HepG2 (cell line): ENCODE results near the gene PMFBP1. TPM values are rescaled to one million over a fixed set of nuclear protein-coding genes. Genes with fewer than 3 reads are reported as not detected.

ENCODE experiments used
- FOXK1 ChIP-seq: sonication (generic); formaldehyde crosslinking; IDR thresholded peaks from 2 replicates; pipeline ENCODE4 v1.4.0; 2020; ENCODE audit warnings: low read depth, missing genetic modification reagents, borderline replicate concordance
- KAT8 ChIP-seq: IDR thresholded peaks from 2 replicates; pipeline ENCODE4 v1.6.1; 2016; ENCODE audit warnings: missing genetic modification reagents, missing compliant biosample characterization
- MYC ChIP-seq: sonication (generic); formaldehyde crosslinking; IDR thresholded peaks from 2 replicates; pipeline ENCODE4 v1.9.0; 2021; ENCODE audit warnings: missing genetic modification reagents, borderline replicate concordance
- SAFB2 ChIP-seq: sonication (generic); formaldehyde crosslinking; IDR thresholded peaks from 2 replicates; pipeline ENCODE4 v1.5.1; 2020; ENCODE audit warnings: missing genetic modification reagents, low read depth, mild to moderate bottlenecking, borderline replicate concordance
- SMYD3 ChIP-seq: sonication (generic); formaldehyde crosslinking; IDR thresholded peaks from 2 replicates; pipeline ENCODE4 v1.8.1; 2023; ENCODE audit warnings: mild to moderate bottlenecking, missing genetic modification reagents
- SNAPC4 ChIP-seq: sonication (generic); formaldehyde crosslinking; IDR thresholded peaks from 2 replicates; pipeline ENCODE4 v1.4.0; 2020; ENCODE audit warnings: mild to moderate bottlenecking, missing genetic modification reagents
- SRSF1 ChIP-seq: fragments of 200-400 bp; formaldehyde crosslinking; optimal IDR thresholded peaks from 2 replicates; pipeline ENCODE3; 2017; ENCODE audit warnings: mild to moderate bottlenecking, low read depth, low read length, moderate library complexity
- THAP7 ChIP-seq: sonication (generic); formaldehyde crosslinking; IDR thresholded peaks from 2 replicates; pipeline ENCODE4 v1.8.1; 2023; ENCODE audit warnings: mild to moderate bottlenecking, missing genetic modification reagents
- ZNF180 ChIP-seq: sonication (generic); formaldehyde crosslinking; IDR thresholded peaks from 2 replicates; pipeline ENCODE4 v1.4.0; 2020; ENCODE audit warnings: low read depth, missing genetic modification reagents, borderline replicate concordance
- ZNF781 ChIP-seq: sonication (generic); formaldehyde crosslinking; IDR thresholded peaks from 2 replicates; pipeline ENCODE4 v1.5.1; 2020; ENCODE audit warnings: borderline replicate concordance, mild to moderate bottlenecking, missing genetic modification reagents; ENCODE audit errors: not compliant biosample characterization
- ZZZ3 ChIP-seq: sonication (generic); formaldehyde crosslinking; IDR thresholded peaks from 2 replicates; pipeline ENCODE4 v1.4.0; 2020; ENCODE audit warnings: missing genetic modification reagents, mild to moderate bottlenecking, borderline replicate concordance
- polyA plus RNA-seq, 8 experiments: library from polyadenylated mRNA; depleted of rRNA in 3 of 8; stranded (reverse) in 7 of 8; unstranded in 1 of 8; fragments of >200 nt; fragmentation: Illumina TruSeq in 4 of 8; extraction: Trizol in 4 of 8; gene quantifications; 2 replicates each; pipeline versions ENCODE4 v1.2.1 to v1.2.3, GENCODE V29; 2011 to 2016; ENCODE audit warnings: low read depth in 4 of 8, missing spikeins in 1 of 8, mixed read lengths in 1 of 8; ENCODE audit not compliant: insufficient read depth in 1 of 8
- total RNA-seq, 5 experiments: library from RNA; depleted of rRNA; stranded (reverse); fragments of >200 nt; fragmentation: Illumina TruSeq; extraction: Trizol; gene quantifications; 2 replicates each; pipeline ENCODE4 v1.2.3, GENCODE V29; 2016; ENCODE audit warnings: low read depth in 1 of 5
- TF ChIP-seq, protein P1 (sequence below): sonication (generic); formaldehyde crosslinking; IDR thresholded peaks from 2 replicates; pipeline ENCODE4 v1.9.0; 2021; ENCODE audit warnings: missing genetic modification reagents, borderline replicate concordance
- TF ChIP-seq, protein P2 (sequence below): sonication (generic); formaldehyde crosslinking; IDR thresholded peaks from 2 replicates; pipeline ENCODE4 v1.8.0; 2022; ENCODE audit warnings: low read depth, missing genetic modification reagents
- TF ChIP-seq, protein P3 (sequence below): sonication (generic); formaldehyde crosslinking; IDR thresholded peaks from 2 replicates; pipeline ENCODE4 v1.5.1; 2020; ENCODE audit warnings: mild to moderate bottlenecking, moderate library complexity, missing genetic modification reagents

PMFBP1 gene
- total and polyA plus RNA-seq, 2 of the 13 experiments (the other 11 are each of a cell fraction or from before 2014, with no cell fraction given) = 1.9 to 3.8 TPM

GRCh38 chr16:72093448-72094265, 78.3 kb downstream of the PMFBP1 start, which contains the start of the genes DHX38 and TXNL4B (continued):
- TF ChIP-seq, protein P1, sequence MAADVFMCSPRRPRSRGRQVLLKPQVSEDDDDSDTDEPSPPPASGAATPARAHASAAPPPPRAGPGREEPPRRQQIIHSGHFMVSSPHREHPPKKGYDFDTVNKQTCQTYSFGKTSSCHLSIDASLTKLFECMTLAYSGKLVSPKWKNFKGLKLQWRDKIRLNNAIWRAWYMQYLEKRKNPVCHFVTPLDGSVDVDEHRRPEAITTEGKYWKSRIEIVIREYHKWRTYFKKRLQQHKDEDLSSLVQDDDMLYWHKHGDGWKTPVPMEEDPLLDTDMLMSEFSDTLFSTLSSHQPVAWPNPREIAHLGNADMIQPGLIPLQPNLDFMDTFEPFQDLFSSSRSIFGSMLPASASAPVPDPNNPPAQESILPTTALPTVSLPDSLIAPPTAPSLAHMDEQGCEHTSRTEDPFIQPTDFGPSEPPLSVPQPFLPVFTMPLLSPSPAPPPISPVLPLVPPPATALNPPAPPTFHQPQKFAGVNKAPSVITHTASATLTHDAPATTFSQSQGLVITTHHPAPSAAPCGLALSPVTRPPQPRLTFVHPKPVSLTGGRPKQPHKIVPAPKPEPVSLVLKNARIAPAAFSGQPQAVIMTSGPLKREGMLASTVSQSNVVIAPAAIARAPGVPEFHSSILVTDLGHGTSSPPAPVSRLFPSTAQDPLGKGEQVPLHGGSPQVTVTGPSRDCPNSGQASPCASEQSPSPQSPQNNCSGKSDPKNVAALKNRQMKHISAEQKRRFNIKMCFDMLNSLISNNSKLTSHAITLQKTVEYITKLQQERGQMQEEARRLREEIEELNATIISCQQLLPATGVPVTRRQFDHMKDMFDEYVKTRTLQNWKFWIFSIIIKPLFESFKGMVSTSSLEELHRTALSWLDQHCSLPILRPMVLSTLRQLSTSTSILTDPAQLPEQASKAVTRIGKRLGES = no peak; the same call in 1 of the 2 replicates
- peak; percentile 79 for TF ChIP-seq SMYD3 (CRISPR knock-in tag)
- TF ChIP-seq MYC (CRISPR knock-in tag) = peak; percentile 66
- TF ChIP-seq KAT8 (CRISPR knock-in tag) = peak; percentile 98
- TF ChIP-seq SNAPC4 (CRISPR knock-in tag) = 0 out of 2 replicates have a peak, but pooled peaks have one; percentile 16
- TF ChIP-seq SRSF1 = no peak
- TF ChIP-seq, protein P2, sequence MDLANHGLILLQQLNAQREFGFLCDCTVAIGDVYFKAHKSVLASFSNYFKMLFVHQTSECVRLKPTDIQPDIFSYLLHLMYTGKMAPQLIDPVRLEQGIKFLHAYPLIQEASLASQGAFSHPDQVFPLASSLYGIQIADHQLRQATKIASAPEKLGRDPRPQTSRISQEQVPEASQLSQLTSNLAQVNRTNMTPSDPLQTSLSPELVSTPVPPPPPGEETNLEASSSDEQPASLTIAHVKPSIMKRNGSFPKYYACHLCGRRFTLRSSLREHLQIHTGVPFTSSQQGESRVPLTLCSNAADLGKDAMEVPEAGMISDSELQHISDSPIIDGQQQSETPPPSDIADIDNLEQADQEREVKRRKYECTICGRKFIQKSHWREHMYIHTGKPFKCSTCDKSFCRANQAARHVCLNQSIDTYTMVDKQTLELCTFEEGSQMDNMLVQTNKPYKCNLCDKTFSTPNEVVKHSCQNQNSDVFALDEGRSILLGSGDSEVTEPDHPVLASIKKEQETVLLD (CRISPR knock-in tag) = no peak
- TF ChIP-seq FOXK1 = no peak; the same call in 1 of the 2 replicates
- TF ChIP-seq ZNF781 (CRISPR knock-in tag) = peak; percentile 90
- no peak for TF ChIP-seq SAFB2 (CRISPR knock-in tag)
- TF ChIP-seq, protein P3, sequence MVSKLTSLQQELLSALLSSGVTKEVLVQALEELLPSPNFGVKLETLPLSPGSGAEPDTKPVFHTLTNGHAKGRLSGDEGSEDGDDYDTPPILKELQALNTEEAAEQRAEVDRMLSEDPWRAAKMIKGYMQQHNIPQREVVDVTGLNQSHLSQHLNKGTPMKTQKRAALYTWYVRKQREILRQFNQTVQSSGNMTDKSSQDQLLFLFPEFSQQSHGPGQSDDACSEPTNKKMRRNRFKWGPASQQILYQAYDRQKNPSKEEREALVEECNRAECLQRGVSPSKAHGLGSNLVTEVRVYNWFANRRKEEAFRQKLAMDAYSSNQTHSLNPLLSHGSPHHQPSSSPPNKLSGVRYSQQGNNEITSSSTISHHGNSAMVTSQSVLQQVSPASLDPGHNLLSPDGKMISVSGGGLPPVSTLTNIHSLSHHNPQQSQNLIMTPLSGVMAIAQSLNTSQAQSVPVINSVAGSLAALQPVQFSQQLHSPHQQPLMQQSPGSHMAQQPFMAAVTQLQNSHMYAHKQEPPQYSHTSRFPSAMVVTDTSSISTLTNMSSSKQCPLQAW = peak; percentile 87
- 0 out of 2 replicates have a peak, but pooled peaks have one; percentile 24 for TF ChIP-seq ZNF180 (CRISPR knock-in tag)
- peak; percentile 28; the same call in 1 of the 2 replicates for TF ChIP-seq ZZZ3 (CRISPR knock-in tag)
- no peak for TF ChIP-seq THAP7 (CRISPR knock-in tag)
